Measurements from ENCODE around the gene TREX2.

TREX2 gene

DNA sequence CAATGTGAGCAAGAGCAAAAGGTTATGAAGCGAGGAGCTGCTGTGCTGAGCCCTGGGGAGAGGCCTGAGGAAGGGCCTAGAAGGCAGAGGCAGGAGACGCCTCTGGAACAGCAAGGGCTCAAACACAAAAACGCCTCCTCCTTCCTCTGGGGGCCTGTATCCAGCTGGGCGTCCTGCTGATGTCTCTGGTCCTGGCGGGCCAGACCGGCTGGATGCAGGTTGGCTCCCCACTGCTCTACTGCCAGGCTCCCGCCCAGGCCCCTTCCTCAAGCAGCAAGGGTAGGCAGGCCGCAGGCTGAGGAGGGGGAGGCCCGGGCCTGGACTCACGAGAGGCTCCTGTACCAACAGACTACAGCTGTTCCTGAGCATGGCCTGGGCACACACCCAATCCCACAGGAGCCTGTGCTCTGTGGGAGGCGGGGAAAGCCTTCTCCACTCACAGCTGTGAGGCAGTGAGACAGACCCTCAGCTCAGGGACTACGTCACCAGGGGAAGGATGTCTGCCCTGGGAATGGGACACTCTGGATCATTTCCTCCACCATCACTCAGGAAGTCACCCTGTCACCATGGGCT lies 22.2 kb upstream of the TREX2 start:
- Histone ChIP-seq H3K27ac (no peak overlapping the region), H3K4me1 (no peaks in the 10 kb centered on the region), H3K36me3 (ENCODE audit: control insufficient read depth, insufficient read depth, low read length) (no peaks in the 10 kb centered on the region), H3K4me3 (ENCODE audit: low read depth, low read length) (no peak overlapping the region), H3K9me3 (ENCODE audit: control insufficient read depth, low read length) (no peaks in the 10 kb centered on the region), H3K27me3 (ENCODE audit: control insufficient read depth, insufficient read depth, low read length) (no peaks in the 10 kb centered on the region), H3K79me2 (no peaks in the 10 kb centered on the region), H2AFZ (no peak overlapping the region), H3K9ac (no peak overlapping the region), H3K4me2 (ENCODE audit: low read length) (no peak overlapping the region)
- TF ChIP-seq, protein P1, sequence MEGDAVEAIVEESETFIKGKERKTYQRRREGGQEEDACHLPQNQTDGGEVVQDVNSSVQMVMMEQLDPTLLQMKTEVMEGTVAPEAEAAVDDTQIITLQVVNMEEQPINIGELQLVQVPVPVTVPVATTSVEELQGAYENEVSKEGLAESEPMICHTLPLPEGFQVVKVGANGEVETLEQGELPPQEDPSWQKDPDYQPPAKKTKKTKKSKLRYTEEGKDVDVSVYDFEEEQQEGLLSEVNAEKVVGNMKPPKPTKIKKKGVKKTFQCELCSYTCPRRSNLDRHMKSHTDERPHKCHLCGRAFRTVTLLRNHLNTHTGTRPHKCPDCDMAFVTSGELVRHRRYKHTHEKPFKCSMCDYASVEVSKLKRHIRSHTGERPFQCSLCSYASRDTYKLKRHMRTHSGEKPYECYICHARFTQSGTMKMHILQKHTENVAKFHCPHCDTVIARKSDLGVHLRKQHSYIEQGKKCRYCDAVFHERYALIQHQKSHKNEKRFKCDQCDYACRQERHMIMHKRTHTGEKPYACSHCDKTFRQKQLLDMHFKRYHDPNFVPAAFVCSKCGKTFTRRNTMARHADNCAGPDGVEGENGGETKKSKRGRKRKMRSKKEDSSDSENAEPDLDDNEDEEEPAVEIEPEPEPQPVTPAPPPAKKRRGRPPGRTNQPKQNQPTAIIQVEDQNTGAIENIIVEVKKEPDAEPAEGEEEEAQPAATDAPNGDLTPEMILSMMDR (IDR thresholded peaks at IDR 0.05): no peak

DNA sequence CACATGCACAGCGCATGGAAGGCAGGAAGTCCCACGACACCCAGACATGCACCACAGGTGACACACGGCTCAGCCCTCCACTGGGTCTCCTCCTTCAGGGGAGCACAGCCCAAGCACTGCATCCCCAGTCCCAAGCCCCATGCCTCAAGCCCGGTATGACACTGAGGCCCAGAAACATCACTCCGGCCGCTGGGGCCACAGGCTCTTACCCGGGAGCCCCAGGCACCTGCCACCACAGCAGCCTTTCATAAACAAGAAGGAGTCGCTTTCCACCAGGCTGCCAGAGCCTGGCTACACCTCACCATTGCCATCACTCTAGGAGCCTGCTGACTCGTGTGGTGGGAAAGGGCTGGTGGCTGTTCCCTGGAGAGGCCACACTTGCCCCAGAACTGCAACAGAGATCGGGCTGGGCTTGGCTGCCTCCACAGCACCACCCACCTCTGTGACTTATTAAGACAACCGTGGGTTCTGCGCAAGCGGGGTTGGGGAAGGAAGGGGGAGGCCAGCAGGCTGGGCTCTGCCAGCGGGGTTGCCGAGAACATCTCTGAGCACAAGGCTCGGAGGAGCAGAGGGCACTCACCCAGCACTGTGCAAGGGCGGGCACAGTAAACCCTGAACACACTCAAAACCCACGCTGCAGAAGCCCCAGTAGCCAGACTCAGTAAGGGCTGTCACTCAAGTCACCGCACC lies 20.0 kb upstream of the TREX2 start:
- H3K27me3 ChIP-seq (ENCODE audit: control insufficient read depth, insufficient read depth, low read length): no peaks in the 10 kb centered on the region
- H3K9me3 ChIP-seq (ENCODE audit: control insufficient read depth, low read length): no peaks in the 10 kb centered on the region
- H3K79me2 ChIP-seq: no peaks in the 10 kb centered on the region
- H3K9ac ChIP-seq: no peak overlapping the region
- TF ChIP-seq, protein P1 (IDR thresholded peaks at IDR 0.05): no peak
- no peak overlapping the region for H3K4me3 ChIP-seq (ENCODE audit: low read depth, low read length)
- H3K4me1 ChIP-seq: no peaks in the 10 kb centered on the region
- no peak overlapping the region for H2AFZ ChIP-seq
- H3K27ac ChIP-seq: no peak overlapping the region
- no peaks in the 10 kb centered on the region for H3K36me3 ChIP-seq (ENCODE audit: control insufficient read depth, insufficient read depth, low read length)
- H3K4me2 ChIP-seq (ENCODE audit: low read length): no peak overlapping the region

DNA sequence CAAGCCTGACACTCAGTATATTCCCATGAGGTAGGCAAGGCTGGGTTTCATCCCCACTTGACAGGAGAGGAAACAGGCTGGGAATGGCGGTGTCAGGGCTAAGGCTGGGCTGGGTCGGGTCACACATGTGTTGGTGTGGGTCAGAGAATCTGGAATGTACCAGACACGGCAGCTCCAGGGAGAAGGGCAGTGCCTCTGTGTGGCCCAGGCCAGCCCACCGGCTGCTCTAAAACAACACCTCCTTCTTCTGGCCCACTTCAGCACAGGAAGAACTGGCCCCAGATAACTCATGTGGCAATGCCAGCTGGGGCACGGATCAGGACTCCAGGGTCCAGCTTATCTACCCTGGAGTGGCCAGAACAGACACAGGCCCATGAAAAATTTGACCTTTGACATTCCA lies 18.3 kb upstream of the TREX2 start:
- no peaks in the 10 kb centered on the region for H3K4me1 ChIP-seq
- H2AFZ ChIP-seq: no peak overlapping the region
- H3K36me3 ChIP-seq (ENCODE audit: control insufficient read depth, insufficient read depth, low read length): no peaks in the 10 kb centered on the region

DNA sequence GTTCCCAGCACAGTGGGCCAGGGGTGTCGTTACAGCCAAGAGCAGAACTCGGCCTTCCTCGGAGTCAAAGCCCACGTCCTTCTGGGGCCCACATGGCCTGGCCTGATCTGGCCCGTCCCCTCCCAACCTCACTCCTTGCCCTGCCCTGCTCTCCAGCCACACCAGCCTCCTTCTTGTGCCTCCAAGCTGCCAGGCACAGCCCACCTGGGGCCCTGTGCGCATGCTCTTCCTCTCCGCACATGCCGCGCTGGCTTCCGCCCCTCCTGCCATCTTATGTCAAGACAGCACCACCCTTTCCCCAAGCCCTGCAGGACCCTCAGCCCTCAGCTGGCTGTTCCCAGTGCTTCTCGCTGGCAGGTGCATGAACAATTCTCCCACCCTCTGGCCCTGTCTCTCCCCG lies 17.7 kb upstream of the TREX2 start:
- TF ChIP-seq, protein P1 (IDR thresholded peaks at IDR 0.05): no peak
- H3K4me2 ChIP-seq (ENCODE audit: low read length): no peak overlapping the region
- no peak overlapping the region for H3K4me3 ChIP-seq (ENCODE audit: low read depth, low read length)
- H2AFZ ChIP-seq: no peak overlapping the region
- no peaks in the 10 kb centered on the region for H3K27me3 ChIP-seq (ENCODE audit: control insufficient read depth, insufficient read depth, low read length)
- H3K27ac ChIP-seq: no peak overlapping the region
- no peak overlapping the region for H3K9ac ChIP-seq
- H3K9me3 ChIP-seq (ENCODE audit: control insufficient read depth, low read length): no peaks in the 10 kb centered on the region
- no peaks in the 10 kb centered on the region for H3K36me3 ChIP-seq (ENCODE audit: control insufficient read depth, insufficient read depth, low read length)
- H3K79me2 ChIP-seq: no peaks in the 10 kb centered on the region
- no peaks in the 10 kb centered on the region for H3K4me1 ChIP-seq

More for the DNA sequence above, 18.3 kb upstream of the TREX2 start:
- Histone ChIP-seq H3K9me3 (ENCODE audit: control insufficient read depth, low read length) (no peaks in the 10 kb centered on the region), H3K79me2 (no peaks in the 10 kb centered on the region), H3K4me3 (ENCODE audit: low read depth, low read length) (no peak overlapping the region), H3K27ac (no peak overlapping the region), H3K27me3 (ENCODE audit: control insufficient read depth, insufficient read depth, low read length) (no peaks in the 10 kb centered on the region), H3K9ac (no peak overlapping the region), H3K4me2 (ENCODE audit: low read length) (no peak overlapping the region)
- TF ChIP-seq, protein P1 (IDR thresholded peaks at IDR 0.05): no peak

DNA sequence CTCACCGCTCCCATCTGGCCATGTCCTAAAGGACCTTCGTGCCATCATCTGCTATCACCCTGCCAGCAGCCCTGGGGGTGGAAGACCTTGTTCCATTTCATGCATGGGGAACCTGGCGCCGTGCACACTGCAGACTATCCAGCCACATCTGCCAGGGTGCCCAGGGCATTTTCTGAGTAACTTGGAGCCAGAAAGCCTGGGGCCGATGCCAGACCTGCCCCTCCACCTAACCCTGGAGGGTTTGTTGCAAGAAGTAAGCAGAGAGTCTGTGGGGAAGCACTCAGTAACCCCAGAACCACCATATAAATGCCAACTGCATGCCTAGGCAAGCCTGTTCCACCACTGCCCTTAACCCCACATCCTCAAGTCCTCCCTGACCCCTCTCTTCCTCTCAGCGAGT lies 17.2 kb upstream of the TREX2 start:
- no peak overlapping the region for H3K4me2 ChIP-seq (ENCODE audit: low read length)
- H2AFZ ChIP-seq: no peak overlapping the region
- no peak overlapping the region for H3K9ac ChIP-seq
- H3K27ac ChIP-seq: no peak overlapping the region
- no peaks in the 10 kb centered on the region for H3K27me3 ChIP-seq (ENCODE audit: control insufficient read depth, insufficient read depth, low read length)
- H3K4me3 ChIP-seq (ENCODE audit: low read depth, low read length): no peak overlapping the region
- H3K79me2 ChIP-seq: no peaks in the 10 kb centered on the region
- no peaks in the 10 kb centered on the region for H3K36me3 ChIP-seq (ENCODE audit: control insufficient read depth, insufficient read depth, low read length)
- TF ChIP-seq, protein P1 (IDR thresholded peaks at IDR 0.05): no peak
- H3K9me3 ChIP-seq (ENCODE audit: control insufficient read depth, low read length): no peaks in the 10 kb centered on the region
- H3K4me1 ChIP-seq: no peaks in the 10 kb centered on the region
